HG02798 (cell line): Measurements from ENCODE around the gene COL23A1.

Experiments
- ATAC-seq: cut with Tn5 transposase; IDR thresholded peaks from one replicate; pipeline ENCODE4 v1.9.1; 2021; ENCODE audit warnings: mild to moderate bottlenecking; ENCODE audit not compliant: unreplicated experiment, poor library complexity

COL23A1 gene

DNA sequence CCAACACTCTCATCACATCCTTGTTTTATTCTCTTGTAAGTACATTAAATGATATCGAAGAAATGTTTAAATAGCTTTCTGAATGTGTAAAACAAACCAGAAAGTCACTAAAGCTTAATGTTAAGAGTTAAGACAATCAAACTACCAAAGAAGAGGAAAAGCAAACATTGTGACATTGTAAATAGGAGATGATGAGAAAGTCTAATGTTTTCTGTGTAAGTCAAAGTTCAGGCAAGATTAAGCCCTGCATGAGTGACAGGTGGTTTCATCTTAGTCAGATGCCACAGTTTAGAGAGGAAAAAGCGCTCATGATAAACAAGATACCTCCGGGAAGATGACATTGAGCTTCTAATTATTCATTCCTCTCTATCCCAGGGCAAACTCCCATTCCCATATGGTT, 306.7 kb downstream of the COL23A1 start:
- no peak for ATAC-seq

- no peak for ATAC-seq
Observed at GRCh38 chr5:178282391-178282790, 307.8 kb downstream of the COL23A1 start.

- no peak for ATAC-seq
Observed at GRCh38 chr5:178281331-178281730, 308.9 kb downstream of the COL23A1 start.

DNA sequence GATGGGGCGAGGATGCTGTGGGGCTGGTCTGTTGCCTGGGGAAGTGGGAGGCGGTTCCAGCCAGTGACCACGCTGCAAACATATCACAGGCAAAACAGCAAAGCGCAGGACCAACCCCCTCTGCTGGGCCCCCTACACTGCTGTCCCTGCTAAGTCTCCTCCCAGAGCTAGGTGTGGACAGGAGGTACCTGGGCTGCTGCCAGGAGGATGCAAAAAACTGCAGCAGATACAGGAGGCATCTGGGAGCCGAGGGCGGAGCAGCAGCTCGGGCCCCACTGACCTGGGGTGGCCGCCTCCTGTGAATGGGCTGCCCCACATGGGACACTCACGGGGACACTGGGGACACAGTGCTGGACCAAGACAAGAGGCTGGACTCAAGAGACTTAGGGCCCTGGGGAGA, 309.6 kb downstream of the COL23A1 start:
- ATAC-seq, result no peak

GRCh38 chr5:178279723-178280438, 310.3 kb downstream of the COL23A1 start:
- ATAC-seq, result peak; percentile 62

GRCh38 chr5:178279026-178279722, 311.0 kb downstream of the COL23A1 start:
- ATAC-seq, result no peak

DNA sequence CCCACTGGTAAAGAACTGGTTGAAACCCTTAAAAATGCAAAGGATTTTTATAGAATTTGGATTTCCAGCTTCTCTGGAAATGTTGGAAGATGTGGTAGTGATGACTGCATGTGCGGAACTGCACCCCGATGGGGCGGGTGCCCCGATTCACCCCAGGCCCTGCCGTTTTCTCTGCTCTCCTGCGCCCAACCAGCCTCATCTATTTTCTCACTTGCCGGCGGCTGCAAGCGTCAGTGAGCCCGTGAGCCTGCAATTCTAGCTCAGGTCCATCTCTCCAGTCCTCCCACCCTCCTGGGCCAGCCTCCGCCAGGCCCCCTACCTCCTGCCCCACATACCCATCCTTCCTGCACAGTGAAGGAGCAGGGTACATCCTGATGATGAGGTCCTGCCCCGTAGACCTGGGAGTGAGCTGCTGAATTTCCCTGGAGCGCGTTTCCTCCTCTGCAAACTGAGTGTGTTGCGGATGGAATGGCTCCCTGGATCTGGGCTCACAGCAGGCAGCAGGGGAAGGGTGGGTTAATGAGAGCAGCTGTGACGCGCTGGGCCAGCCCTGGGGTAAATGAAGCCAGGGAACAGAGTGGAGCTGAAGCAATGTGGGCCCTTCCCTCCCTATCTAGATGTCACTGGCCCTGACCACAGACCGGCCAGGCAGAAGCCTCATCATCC, 311.7 kb downstream of the COL23A1 start:
- ATAC-seq, result no peak

- ATAC-seq, result no peak
Observed at GRCh38 chr5:178277866-178278265, 312.3 kb downstream of the COL23A1 start.

DNA sequence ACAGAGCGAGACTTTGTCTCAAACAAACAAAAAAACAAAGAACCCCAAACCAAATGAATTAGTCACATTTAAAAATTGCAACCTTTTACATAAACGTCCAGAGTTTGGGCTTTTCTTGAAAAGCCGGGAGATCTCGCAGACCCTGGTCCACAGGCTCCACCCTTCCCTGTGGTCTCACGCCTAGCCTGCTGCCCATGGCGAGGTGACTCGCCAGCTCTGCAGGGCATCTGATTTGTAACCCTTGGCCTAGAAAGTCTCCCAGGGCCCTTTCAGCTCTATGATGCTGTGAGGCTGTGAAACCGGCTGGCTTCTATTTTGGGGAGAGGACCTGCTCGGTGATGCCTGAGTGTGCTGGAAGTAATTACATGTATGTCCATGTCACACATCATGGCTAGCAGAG, 312.8 kb downstream of the COL23A1 start:
- ATAC-seq, result no peak

DNA sequence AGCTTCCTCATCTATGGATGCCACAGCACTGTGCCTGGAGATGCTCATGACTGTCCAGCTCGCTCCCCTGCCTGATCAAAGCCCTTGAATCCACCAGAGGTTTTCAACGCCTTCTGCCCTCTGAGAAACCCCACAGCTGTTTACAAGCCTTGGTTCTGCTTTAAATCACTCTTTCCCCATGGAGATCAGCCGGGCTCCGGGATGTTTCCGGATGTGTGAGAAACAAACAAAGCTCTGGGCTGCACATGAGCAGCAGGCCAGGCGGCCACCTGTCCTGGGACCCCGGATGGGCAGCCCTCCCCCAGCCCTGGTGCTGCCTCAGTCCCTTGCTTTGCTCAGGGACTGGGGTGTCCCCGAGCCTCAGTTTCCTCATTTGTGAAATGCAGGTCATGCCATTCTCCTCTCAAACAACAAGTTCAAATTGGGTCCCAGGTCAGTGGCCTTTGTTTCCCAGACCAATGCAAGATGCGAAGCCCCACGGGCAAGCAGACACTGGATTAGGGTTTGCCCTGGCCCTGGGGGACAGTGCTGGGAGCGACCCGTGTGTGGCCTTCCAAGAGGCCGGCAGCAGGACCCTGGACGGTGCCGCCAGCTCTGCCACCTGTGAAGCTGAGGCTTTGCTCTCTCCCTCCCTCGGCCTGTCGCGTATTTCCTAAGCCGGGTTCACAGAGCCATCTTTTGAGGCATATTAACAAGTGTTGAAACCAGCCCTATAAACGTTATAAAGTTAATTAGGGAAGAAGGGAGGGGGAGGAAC, 315.2 kb downstream of the COL23A1 start:
- ATAC-seq, result no peak

GRCh38 chr5:178273665-178274541, 316.3 kb downstream of the COL23A1 start:
- ATAC-seq, result no peak

- no peak for ATAC-seq
Observed at GRCh38 chr5:178273041-178273440, 317.2 kb downstream of the COL23A1 start.

DNA sequence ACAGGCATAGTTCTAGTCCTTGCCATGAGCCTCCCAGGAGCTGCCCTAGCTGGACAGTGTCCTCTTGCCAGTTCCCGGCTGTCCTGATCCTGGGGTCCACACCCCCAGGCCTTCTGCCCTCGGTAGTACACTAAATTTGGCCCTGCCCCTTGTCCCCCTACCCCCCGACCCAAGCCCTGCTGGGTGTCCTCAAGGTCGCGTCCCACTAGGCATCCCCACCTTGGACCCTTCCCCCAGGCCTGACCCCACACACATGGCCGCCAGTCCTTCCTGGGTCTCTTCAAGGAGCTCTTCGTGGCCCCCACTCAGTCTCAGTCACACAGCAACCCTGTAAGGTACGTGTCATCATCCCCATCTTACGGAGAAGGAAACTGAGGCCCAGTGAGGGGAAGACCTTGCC, 317.6 kb downstream of the COL23A1 start:
- ATAC-seq, result no peak

- ATAC-seq, result no peak
Observed at GRCh38 chr5:178271726-178272479, 318.3 kb downstream of the COL23A1 start.

DNA sequence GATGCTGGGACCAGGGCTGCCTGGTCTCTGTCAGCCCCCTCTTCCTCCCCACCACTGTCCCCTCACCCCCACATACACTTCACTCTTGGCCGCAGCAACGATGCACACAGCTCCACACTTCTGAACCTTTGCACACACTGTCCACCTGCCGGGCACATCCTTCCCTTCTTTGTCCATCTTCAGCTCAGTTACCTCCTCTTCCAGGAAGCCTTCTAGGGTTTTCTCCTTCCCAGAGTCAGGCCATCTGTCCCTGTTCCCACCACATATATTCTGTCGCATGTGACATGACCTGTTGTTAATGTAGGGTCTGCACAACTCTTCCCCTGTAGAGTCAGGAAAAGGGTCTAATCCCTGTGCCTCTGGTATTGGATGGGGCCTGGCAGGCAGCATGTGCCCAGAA, 319.0 kb downstream of the COL23A1 start:
- ATAC-seq, result no peak

GRCh38 chr5:178269499-178269898, 320.7 kb downstream of the COL23A1 start:
- ATAC-seq, result no peak

DNA sequence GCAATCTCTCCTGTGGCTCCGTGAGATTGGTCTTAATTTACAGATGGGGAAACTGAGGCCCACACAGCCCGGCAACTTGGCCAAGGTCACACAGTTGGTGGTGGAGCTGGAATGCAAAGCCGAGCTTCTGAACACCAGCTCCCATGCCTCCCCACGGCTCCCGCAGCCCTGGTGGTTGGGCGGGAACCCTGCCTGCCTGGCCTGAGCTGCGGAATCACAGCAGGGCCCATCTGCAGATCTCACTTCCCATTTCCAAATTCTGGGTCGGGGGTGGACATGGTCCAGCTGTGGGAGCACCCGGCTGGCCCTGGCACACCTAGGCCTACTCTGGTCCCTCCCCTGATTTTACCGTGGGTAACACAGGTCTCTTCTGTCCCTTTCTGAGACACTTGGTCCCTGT, 322.3 kb downstream of the COL23A1 start:
- ATAC-seq, result no peak

- no peak for ATAC-seq
Observed at GRCh38 chr5:178267245-178267644, 322.9 kb downstream of the COL23A1 start.

DNA sequence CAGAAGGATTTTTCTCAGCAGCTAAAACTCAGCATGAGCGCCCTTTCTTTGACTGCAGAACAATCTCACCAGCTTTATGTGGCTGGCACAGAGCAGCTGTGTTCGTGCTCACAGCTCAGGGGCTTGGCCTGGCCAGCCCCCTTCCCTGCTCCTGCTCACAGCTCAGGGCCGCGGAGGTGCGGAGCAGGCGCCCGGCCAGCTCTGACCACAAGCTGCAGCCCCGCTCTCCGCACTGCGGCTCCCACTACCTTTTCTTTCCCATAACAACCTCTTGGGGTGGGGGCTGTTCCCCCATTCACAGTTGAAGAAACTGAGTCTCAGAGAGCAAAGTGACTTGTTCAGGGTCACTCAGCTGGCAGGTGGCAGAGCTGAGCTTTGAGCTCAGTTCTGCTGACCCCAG, 323.6 kb downstream of the COL23A1 start:
- no peak for ATAC-seq
